Adrenal gland (tissue), 12 donors: Measurements from ENCODE around the gene CDK14. TPM values are rescaled to one million over a fixed set of nuclear protein-coding genes. Genes with fewer than 3 reads are reported as not detected.

ENCODE experiments used
- DNase-seq, 7 donors: peaks; one replicate each; pipeline ENCODE4 v3.0.0-alpha.2; 2019 to 2020
- H3K27ac ChIP-seq, 5 donors: fragments of 200-600 bp; sonication (generic) in 4 of 5; 1 replicate in 3 of 5; 2 replicates in 2 of 5; pipeline versions ENCODE4 v1.5.1 to v1.8.0; 2016 to 2020; ENCODE audit warnings: mild to moderate bottlenecking in 1 of 5
- H3K27me3 ChIP-seq: fragments of 200-600 bp; 2 replicates; pipeline ENCODE4 v1.8.0; 2021
- H3K36me3 ChIP-seq, 2 donors: fragments of 200-600 bp; replicated peaks in 1 of 2; 1 replicate in 1 of 2; 2 replicates in 1 of 2; pipeline versions ENCODE4 v1.5.1 to v1.8.0; 2018 to 2022
- H3K4me1 ChIP-seq, 2 donors: fragments of 200-600 bp; replicated peaks in 1 of 2; 1 replicate in 1 of 2; 2 replicates in 1 of 2; pipeline versions ENCODE4 v1.5.1 to v1.8.0; 2018 to 2021
- H3K4me3 ChIP-seq, 4 donors: fragments of 200-600 bp; sonication (generic) in 3 of 4; one replicate each; pipeline ENCODE4 v1.5.1; 2016 to 2018
- H3K9me3 ChIP-seq, 3 donors: fragments of 200-600 bp; sonication (generic) in 1 of 3; replicated peaks in 1 of 3; 1 replicate in 2 of 3; 2 replicates in 1 of 3; pipeline versions ENCODE4 v1.5.1 to v1.8.0; 2016 to 2021
- POLR2A ChIP-seq, 2 donors: fragments of 450-650 bp; IDR thresholded peaks; one replicate each; pipeline ENCODE4 v1.6.1; 2017; ENCODE audit warnings: antibody characterized with exemption in 2 of 2, mild to moderate bottlenecking in 2 of 2, moderate library complexity in 1 of 2
- whole genome bisulfite sequencing, 4 donors: extraction: QIAGEN DNeasy Blood & Tissue Kit in 2 of 4; methylation state at CpG; one replicate each; pipeline versions ENCODE4 v1.1.5 to v1.1.7; 2013 to 2017; 5-methylcytosine and 5-hydroxymethylcytosine counted together
- intact Hi-C, 2 donors: fragments of 100-400 bp; cut with DNase I; formaldehyde crosslinking; loops; one replicate each; pipeline versions ENCODE4 v1.14.1 to v1.15.0; 2022 to 2023
- polyA plus RNA-seq, 3 donors: library from polyadenylated mRNA; stranded (reverse); fragments of 200-250 nt in 2 of 3; fragments of 350-450 nt in 1 of 3; fragmentation: Illumina TruSeq in 1 of 3; extraction: RNeasy Lipid Tissue Mini Kit (QIAGEN cat#74804) in 1 of 3; gene quantifications; one replicate each; pipeline ENCODE4 v1.2.3, GENCODE V29; 2013 to 2014
- total RNA-seq, 9 donors: library from RNA; depleted of rRNA in 4 of 9; stranded (reverse); fragments of >200 nt in 4 of 9; fragments of 120-200 nt in 1 of 9; fragmentation: NEBNext Ultra II Directional in 1 of 9; extraction: Animal tissue kit (Norgen Biotek cat#: 25700) in 1 of 9; gene quantifications; one replicate each; pipeline versions ENCODE4 v1.1.0 to v1.2.4, GENCODE V29; 2013 to 2023
- TF ChIP-seq, protein P1 (sequence below), 6 experiments: fragments of 450-650 bp in 4 of 6; fragments of 200-600 bp in 2 of 6; sonication (generic) in 1 of 6; IDR thresholded peaks; 1 replicate in 5 of 6; 2 replicates in 1 of 6; pipeline versions ENCODE4 v1.5.1 to v1.8.0; 2016 to 2021; ENCODE audit warnings: antibody characterized with exemption in 6 of 6, mild to moderate bottlenecking in 2 of 6, moderate library complexity in 1 of 6
- donor health status: healthy with polysubstance abuse.
- donor health status: Bipolar disorder and iron deficiency.
- donor health status: DM: yes; HTN: yes; CAD: no.
- donor health status: DM: no; HTN: no; CAD: no.
- donor health status: DM: no; HTN: no; CAD: no.
- donor health status: DM: yes; HTN: yes; CAD: no.

CDK14 gene
- total and polyA plus RNA-seq, 12 donors, result 1.9 to 14.5 (median 7.6) TPM

DNA sequence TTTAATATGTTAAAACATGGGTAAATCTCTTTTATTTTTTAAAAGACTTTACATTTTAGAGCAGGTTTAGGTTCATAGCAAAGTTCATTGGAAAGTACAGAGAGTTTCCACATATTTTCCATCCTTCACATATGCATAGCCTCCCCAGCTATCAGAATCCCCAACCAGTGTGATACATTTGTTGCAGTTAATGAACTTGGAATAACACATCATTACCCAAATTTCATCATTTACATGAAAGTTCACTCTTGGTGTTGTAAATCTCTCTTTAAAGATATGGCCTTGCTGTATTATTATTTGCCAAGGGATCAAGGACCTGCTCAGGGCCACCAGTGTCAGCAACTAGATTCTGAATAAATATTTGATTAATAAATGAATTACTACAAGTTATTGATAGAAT is 263.4 kb downstream of the CDK14 start:
- Histone ChIP-seq H3K9me3 (peaks cover 0 to 6% (median 0%) of the 10 kb centered on the region in 3 donors), H3K4me1 (no peaks in the 10 kb centered on the region), H3K27me3 (no peaks in the 10 kb centered on the region), H3K36me3 (no peaks in the 10 kb centered on the region), H3K27ac (no peak overlapping the region), H3K4me3 (no peak overlapping the region)
- intact Hi-C loops, result no loop called here
- no peak for TF ChIP-seq POLR2A (IDR thresholded peaks at IDR 0.05)
- TF ChIP-seq, protein P1, sequence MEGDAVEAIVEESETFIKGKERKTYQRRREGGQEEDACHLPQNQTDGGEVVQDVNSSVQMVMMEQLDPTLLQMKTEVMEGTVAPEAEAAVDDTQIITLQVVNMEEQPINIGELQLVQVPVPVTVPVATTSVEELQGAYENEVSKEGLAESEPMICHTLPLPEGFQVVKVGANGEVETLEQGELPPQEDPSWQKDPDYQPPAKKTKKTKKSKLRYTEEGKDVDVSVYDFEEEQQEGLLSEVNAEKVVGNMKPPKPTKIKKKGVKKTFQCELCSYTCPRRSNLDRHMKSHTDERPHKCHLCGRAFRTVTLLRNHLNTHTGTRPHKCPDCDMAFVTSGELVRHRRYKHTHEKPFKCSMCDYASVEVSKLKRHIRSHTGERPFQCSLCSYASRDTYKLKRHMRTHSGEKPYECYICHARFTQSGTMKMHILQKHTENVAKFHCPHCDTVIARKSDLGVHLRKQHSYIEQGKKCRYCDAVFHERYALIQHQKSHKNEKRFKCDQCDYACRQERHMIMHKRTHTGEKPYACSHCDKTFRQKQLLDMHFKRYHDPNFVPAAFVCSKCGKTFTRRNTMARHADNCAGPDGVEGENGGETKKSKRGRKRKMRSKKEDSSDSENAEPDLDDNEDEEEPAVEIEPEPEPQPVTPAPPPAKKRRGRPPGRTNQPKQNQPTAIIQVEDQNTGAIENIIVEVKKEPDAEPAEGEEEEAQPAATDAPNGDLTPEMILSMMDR (IDR thresholded peaks at IDR 0.05), result no peak
- no peak for DNase-seq

DNA sequence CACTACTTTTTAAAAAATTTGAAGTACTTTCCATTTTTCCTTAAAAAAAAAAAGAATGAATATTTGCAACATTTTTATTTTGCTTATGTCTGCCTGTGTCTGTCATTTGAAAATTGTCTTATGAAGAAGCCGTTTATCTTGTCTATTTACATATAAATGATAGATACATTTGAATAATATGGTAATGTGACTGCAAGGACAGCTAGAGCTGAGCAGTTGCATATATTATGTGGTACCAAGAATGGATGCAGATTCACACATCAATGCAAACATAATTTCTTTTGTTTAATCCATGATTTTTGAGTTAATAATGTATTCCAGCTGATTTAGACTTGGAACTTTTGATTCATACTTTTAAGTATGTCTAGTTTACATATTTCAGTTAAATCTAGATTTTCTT is 268.0 kb downstream of the CDK14 start:
- no peak overlapping the region for H3K4me3 ChIP-seq
- H3K9me3 ChIP-seq, result peaks cover 0 to 6% (median 0%) of the 10 kb centered on the region in 3 donors
- no peak overlapping the region for H3K27ac ChIP-seq
- H3K4me1 ChIP-seq, result no peaks in the 10 kb centered on the region
- 85 to 93% (median 88%) methylated on average over 1 of the region's 1 CpG for WGBS, 4 donors
- no peak for DNase-seq
- no peaks in the 10 kb centered on the region for H3K36me3 ChIP-seq
- intact Hi-C loops, result no loop called here
- no peak for TF ChIP-seq POLR2A (IDR thresholded peaks at IDR 0.05)
- TF ChIP-seq, protein P1 (IDR thresholded peaks at IDR 0.05), result no peak
- H3K27me3 ChIP-seq, result no peaks in the 10 kb centered on the region

DNA sequence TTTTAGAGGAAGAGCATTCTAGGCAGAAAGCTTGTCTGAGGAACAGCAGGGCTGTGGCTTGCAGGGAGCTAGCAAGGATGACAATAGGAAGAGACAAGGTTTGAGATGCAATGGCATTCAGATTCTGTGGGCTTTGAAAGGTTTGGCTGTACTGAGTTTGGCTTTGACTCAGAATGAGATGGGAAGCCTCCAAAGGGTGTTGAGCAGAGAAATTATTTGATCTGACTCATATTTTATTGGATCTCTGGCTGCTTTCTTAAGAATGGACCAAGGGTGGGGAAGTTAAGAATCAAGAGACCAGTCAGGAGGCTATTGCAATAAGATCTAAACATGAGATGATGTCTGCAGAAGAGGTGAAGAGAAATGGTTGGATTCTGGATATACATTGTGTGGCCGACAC is 273.2 kb downstream of the CDK14 start:
- TF ChIP-seq, protein P1 (IDR thresholded peaks at IDR 0.05), result no peak
- TF ChIP-seq POLR2A (IDR thresholded peaks at IDR 0.05), result no peak
- 93 to 98% (median 95%) methylated on average over 1 of the region's 1 CpG for WGBS, 4 donors
- no peaks in the 10 kb centered on the region for H3K27me3 ChIP-seq
- DNase-seq, result no peak
- no peaks in the 10 kb centered on the region for H3K36me3 ChIP-seq
- H3K4me3 ChIP-seq, result no peak overlapping the region
- no peaks in the 10 kb centered on the region for H3K4me1 ChIP-seq
- H3K27ac ChIP-seq, result no peak overlapping the region
- no peaks in the 10 kb centered on the region for H3K9me3 ChIP-seq
- intact Hi-C loops, result no loop called here

DNA sequence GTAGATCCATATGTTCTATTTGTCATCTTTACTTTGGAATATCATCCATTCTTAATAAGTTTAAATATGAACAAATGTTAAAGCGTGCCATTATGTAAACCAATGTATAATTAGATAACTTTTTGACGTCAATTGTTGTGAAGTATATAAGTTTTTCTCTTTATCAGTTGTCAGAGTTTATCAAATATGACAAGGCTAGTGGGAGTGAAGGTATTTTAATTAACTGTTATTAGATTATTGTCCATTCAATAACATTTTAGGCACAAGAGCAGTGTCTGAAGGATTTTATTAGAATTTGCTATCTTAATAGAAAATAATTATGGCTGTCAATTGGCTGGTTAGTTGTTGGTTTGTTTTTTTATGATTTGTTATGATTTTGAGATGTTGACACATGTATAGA is 280.6 kb downstream of the CDK14 start:
- intact Hi-C loops, result no loop called here
- TF ChIP-seq, protein P1 (IDR thresholded peaks at IDR 0.05), result no peak
- TF ChIP-seq POLR2A (IDR thresholded peaks at IDR 0.05), result no peak
- Histone ChIP-seq H3K27ac (no peak overlapping the region), H3K9me3 (no peaks in the 10 kb centered on the region), H3K27me3 (no peaks in the 10 kb centered on the region), H3K4me1 (no peaks in the 10 kb centered on the region), H3K36me3 (no peaks in the 10 kb centered on the region), H3K4me3 (no peak overlapping the region)
- DNase-seq, result no peak
- WGBS, 4 donors, result 86 to 97% (median 91%) methylated on average over 2 of the region's 2 CpGs
